HCT116 (cell line): Measurements from ENCODE around the gene CYB5R3. TPM values are rescaled to one million over a fixed set of nuclear protein-coding genes. Genes with fewer than 3 reads are reported as not detected.
"Not testable (repeated sequence)": the region's sequence is repeated elsewhere in the genome, so short reads cannot be mapped to it uniquely, and the experiment has no call there.

Experiments used
- ATAC-seq: fragments of 200-7000 bp; cut with Tn5 transposase; 2 replicates; pipeline ENCODE4 v1.9.1; 2020; ENCODE audit warnings: mild to moderate bottlenecking, moderate library complexity
- BruUV-seq: library from RNA; stranded (reverse); fragments of 400-500 nt; replicated peaks from 2 replicates; lab custom pipeline; 2021; lab: Mats Ljungman, UMichigan
- CTCF ChIA-PET: fragments of 300-600 bp; sonication (Branson Sonifier 250); formaldehyde crosslinking; loops from one replicate; lab custom pipeline; 2021; ENCODE audit warnings: antibody characterized with exemption; lab: Charles Lee
- POLR2A ChIA-PET: fragments of 300-600, 350-600 bp; sonication (Branson Sonifier 250); formaldehyde crosslinking; loops from one replicate; lab custom pipeline; 2021; ENCODE audit warnings: antibody characterized with exemption; lab: Charles Lee
- RAD21 ChIA-PET, 2 experiments: fragments of 300-600 bp; sonication (Branson Sonifier 250); formaldehyde crosslinking; loops; one replicate each; lab custom pipeline; 2023; ENCODE audit warnings: low total read pairs in 2 of 2; ENCODE audit not compliant: uncharacterized antibody in 2 of 2, unreplicated experiment in 2 of 2, low non-redundant PET in 1 of 2; lab: Charles Lee
- DNase-seq: peaks from one replicate; pipeline ENCODE4 v3.0.0-alpha.2; 2010; ENCODE audit warnings: low read depth, low spot score
- H2AFZ ChIP-seq: fragments of 200-600 bp; shearing (Covaris generic), sonication (generic); 2 replicates; pipeline ENCODE4 v1.6.1; 2017; ENCODE audit warnings: low read depth, mixed run types, mixed read lengths, antibody characterized with exemption, low read length; ENCODE audit not compliant: poor library complexity, severe bottlenecking
- H3K27ac ChIP-seq: 2 replicates; pipeline ENCODE4 v1.5.1; 2012; ENCODE audit warnings: low read depth, low read length
- H3K27me3 ChIP-seq: fragments of 200-600 bp; sonication (generic); 2 replicates; pipeline ENCODE4 v1.6.1; 2016; ENCODE audit warnings: mixed run types, low read length, mixed read lengths; ENCODE audit not compliant: insufficient read depth
- H3K36me3 ChIP-seq, 2 experiments: fragments of 200-500 bp in 1 of 2; fragments of 200-600 bp in 1 of 2; sonication (Bioruptor generic) in 1 of 2; sonication (generic) in 1 of 2; 2 replicates each; pipeline versions ENCODE4 v1.5.1 to v1.6.1; 2014 to 2016; ENCODE audit warnings: low read length in 2 of 2, inconsistent platforms in 1 of 2, mixed read lengths in 1 of 2, mixed run types in 1 of 2; ENCODE audit not compliant: insufficient read depth in 2 of 2, control insufficient read depth in 1 of 2
- H3K4me1 ChIP-seq, 2 experiments: fragments of 200-600 bp in 1 of 2; sonication (generic) in 1 of 2; 2 replicates each; pipeline versions ENCODE4 v1.5.1 to v1.6.1; 2012 to 2017; ENCODE audit warnings: low read length in 2 of 2, inconsistent platforms in 1 of 2, mild to moderate bottlenecking in 1 of 2, mixed read lengths in 1 of 2, mixed run types in 1 of 2, moderate library complexity in 1 of 2; ENCODE audit not compliant: insufficient read depth in 2 of 2, control insufficient read depth in 1 of 2
- H3K4me2 ChIP-seq: fragments of 200-600 bp; sonication (generic); 2 replicates; pipeline ENCODE4 v1.6.1; 2017; ENCODE audit warnings: mixed run types, low read length, mixed read lengths
- H3K4me3 ChIP-seq, 2 experiments: fragments of 200-600 bp in 1 of 2; sonication (generic) in 1 of 2; replicated peaks in 1 of 2; 2 replicates each; pipeline ENCODE4 v1.5.1; 2011 to 2016; ENCODE audit warnings: low read length in 2 of 2, control low read depth in 1 of 2, low read depth in 1 of 2, mild to moderate bottlenecking in 1 of 2, mixed read lengths in 1 of 2, mixed run types in 1 of 2
- H3K79me2 ChIP-seq: fragments of 200-600 bp; sonication (generic); 2 replicates; pipeline ENCODE4 v1.6.1; 2017; ENCODE audit warnings: mild to moderate bottlenecking, mixed run types, low read length, moderate library complexity, mixed read lengths; ENCODE audit not compliant: insufficient read depth
- H3K9ac ChIP-seq: fragments of 200-600 bp; sonication (generic); 2 replicates; pipeline ENCODE4 v1.6.1; 2016; ENCODE audit warnings: low read length, mixed read lengths
- H3K9me2 ChIP-seq: fragments of 200-600 bp; sonication (generic), shearing (Covaris generic); 2 replicates; pipeline ENCODE4 v1.6.1; 2017; ENCODE audit warnings: mixed run types, mild to moderate bottlenecking, moderate library complexity; ENCODE audit not compliant: insufficient read depth
- H3K9me3 ChIP-seq, 2 experiments: fragments of 200-500 bp in 1 of 2; fragments of 200-600 bp in 1 of 2; sonication (Bioruptor generic) in 1 of 2; sonication (generic) in 1 of 2; 2 replicates each; pipeline ENCODE4 v1.6.1; 2014 to 2017; ENCODE audit warnings: low read length in 2 of 2, mixed read lengths in 2 of 2, inconsistent platforms in 1 of 2, low read depth in 1 of 2, mild to moderate bottlenecking in 1 of 2, mixed run types in 1 of 2, moderate library complexity in 1 of 2; ENCODE audit not compliant: control insufficient read depth in 1 of 2, insufficient read depth in 1 of 2
- H4K20me1 ChIP-seq: fragments of 200-600 bp; sonication (generic), shearing (Covaris generic); 2 replicates; pipeline ENCODE4 v1.6.1; 2017; ENCODE audit warnings: mixed run types, mild to moderate bottlenecking, moderate library complexity; ENCODE audit not compliant: insufficient read depth
- intact Hi-C: fragments of 100-400 bp; cut with micrococcal nuclease; formaldehyde crosslinking; loops from 2 replicates; pipeline ENCODE4 v1.10.0; 2022
- total RNA-seq: library from RNA; stranded (reverse); gene quantifications from one replicate; pipeline ENCODE4 v1.2.1, GENCODE V29; 2021; ENCODE audit not compliant: unreplicated experiment

Gene CYB5R3
- total RNA-seq, 1 experiment from 2014 or later: 127 TPM

- H3K9ac ChIP-seq, H3K4me3 ChIP-seq, H2AFZ ChIP-seq, H3K9me2 ChIP-seq, H3K27me3 ChIP-seq, H3K27ac ChIP-seq, H4K20me1 ChIP-seq, ATAC-seq, H3K4me1 ChIP-seq, DNase-seq, intact Hi-C loops, BruUV-seq, CTCF ChIA-PET, H3K9me3 ChIP-seq, RAD21 ChIA-PET, POLR2A ChIA-PET, H3K4me2 ChIP-seq: not testable (repeated sequence)
- peaks cover 20% of the 10 kb centered on the region for H3K79me2 ChIP-seq
- H3K36me3 ChIP-seq: peaks cover 9 to 17% of the 10 kb centered on the region in 2 experiments; a peak in 3 of 4 replicates
Measured at GRCh38 chr22:42574468-42574867, 74.7 kb downstream of the CYB5R3 start.

DNA sequence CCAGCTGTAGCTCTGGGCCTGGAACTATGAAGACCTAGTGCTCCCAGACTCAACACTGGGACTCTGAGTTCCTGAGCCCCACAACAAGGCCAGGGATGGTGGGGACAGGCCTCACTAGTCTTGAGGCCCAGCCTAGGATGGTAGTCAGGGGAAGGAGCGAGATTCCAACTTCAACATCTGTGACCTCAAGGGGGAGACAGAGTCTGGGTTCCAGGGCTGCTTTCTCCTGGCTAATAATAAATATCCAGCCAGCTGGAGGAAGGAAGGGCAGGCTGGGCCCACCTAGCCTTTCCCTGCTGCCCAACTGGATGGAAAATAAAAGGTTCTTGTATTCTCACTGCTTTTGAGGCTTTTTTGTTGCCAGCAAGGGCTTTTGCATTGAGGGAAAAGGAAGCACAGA, 75.1 kb downstream of the CYB5R3 start:
- H3K9me2 ChIP-seq, H3K9me3 ChIP-seq, H3K4me3 ChIP-seq, H3K4me2 ChIP-seq, CTCF ChIA-PET, BruUV-seq, H3K27ac ChIP-seq, H3K27me3 ChIP-seq, H3K4me1 ChIP-seq, H2AFZ ChIP-seq, DNase-seq, intact Hi-C loops, POLR2A ChIA-PET, RAD21 ChIA-PET, ATAC-seq, H4K20me1 ChIP-seq, H3K9ac ChIP-seq: not testable (repeated sequence)
- peaks cover 7 to 17% of the 10 kb centered on the region in 2 experiments; a peak in 3 of 4 replicates for H3K36me3 ChIP-seq
- peaks cover 17% of the 10 kb centered on the region for H3K79me2 ChIP-seq

- CTCF ChIA-PET, H3K27ac ChIP-seq, H3K9me2 ChIP-seq, H3K36me3 ChIP-seq, H3K4me1 ChIP-seq, DNase-seq, H3K9me3 ChIP-seq, H2AFZ ChIP-seq, H3K9ac ChIP-seq, RAD21 ChIA-PET, H3K4me2 ChIP-seq, H3K79me2 ChIP-seq, H4K20me1 ChIP-seq, intact Hi-C loops, H3K27me3 ChIP-seq, H3K4me3 ChIP-seq, BruUV-seq, ATAC-seq, POLR2A ChIA-PET: not testable (repeated sequence)
Measured at GRCh38 chr22:42571068-42571467, 78.1 kb downstream of the CYB5R3 start.

DNA sequence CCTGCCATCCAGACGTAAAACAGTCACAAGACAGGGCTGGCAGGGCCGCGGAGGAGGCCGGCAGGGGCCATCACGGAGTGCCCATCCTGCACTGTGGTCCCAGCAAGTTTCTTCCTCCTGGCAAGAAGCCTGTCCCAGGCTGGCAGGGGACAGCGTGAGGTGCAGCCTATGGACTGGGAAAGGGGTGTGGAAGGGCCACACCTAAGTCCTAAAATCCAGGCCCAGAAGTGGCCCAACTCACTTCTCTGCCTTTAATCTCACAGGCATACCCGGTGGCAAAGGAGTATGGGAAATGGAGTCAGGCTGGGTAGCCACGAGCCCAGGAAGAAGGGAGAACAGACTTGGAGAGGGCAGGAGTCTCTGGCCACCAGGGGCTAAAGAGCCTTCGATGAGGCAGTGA, 78.6 kb downstream of the CYB5R3 start:
- H3K27ac ChIP-seq, CTCF ChIA-PET, H3K79me2 ChIP-seq, BruUV-seq, H3K36me3 ChIP-seq, H3K4me1 ChIP-seq, H3K9me3 ChIP-seq, H3K9ac ChIP-seq, intact Hi-C loops, H3K4me2 ChIP-seq, H3K9me2 ChIP-seq, H3K4me3 ChIP-seq, DNase-seq, H3K27me3 ChIP-seq, POLR2A ChIA-PET, H4K20me1 ChIP-seq, RAD21 ChIA-PET, H2AFZ ChIP-seq: not testable (repeated sequence)
- ATAC-seq: peak; percentile 28; the same call in 1 of the 2 replicates
